Measurements from ENCODE around the gene P4HA2.

GRCh38 chr5:132220491-132220890 lies 7.2 kb downstream of the P4HA2 start:
- TF ChIP-seq REST (IDR thresholded peaks at IDR 0.05; ENCODE audit: insufficient read depth in 1 of 2, low read depth in 2 of 2, low read length in 2 of 2) (no peak), POLR2AphosphoS5 (IDR thresholded peaks at IDR 0.05; ENCODE audit: low read depth, low read length) (no peak), TAF1 (IDR thresholded peaks at IDR 0.05; ENCODE audit: borderline replicate concordance, insufficient read depth, low read length) (no peak), SIN3A (IDR thresholded peaks at IDR 0.05; ENCODE audit: borderline replicate concordance, insufficient read depth, low read length) (no peak)
